Transverse colon (tissue), 1 donor: ENCODE results near the gene CCDC186.

ENCODE experiments used
- EP300 ChIP-seq: sonication (generic); formaldehyde crosslinking; IDR thresholded peaks from one replicate; pipeline ENCODE4 v1.6.1; 2017; ENCODE audit warnings: antibody characterized with exemption, low read depth
- POLR2A ChIP-seq: fragments of 450-650 bp; IDR thresholded peaks from one replicate; pipeline ENCODE4 v1.6.1; 2016; ENCODE audit warnings: antibody characterized with exemption, mild to moderate bottlenecking, moderate library complexity

- TF ChIP-seq POLR2A: no peak
- TF ChIP-seq EP300: no peak
These were observed 63.6 kb downstream of the CCDC186 start for GRCh38 chr10:114110174-114110972.
